ENCODE results near the gene CEP41.

The CEP41 gene

DNA sequence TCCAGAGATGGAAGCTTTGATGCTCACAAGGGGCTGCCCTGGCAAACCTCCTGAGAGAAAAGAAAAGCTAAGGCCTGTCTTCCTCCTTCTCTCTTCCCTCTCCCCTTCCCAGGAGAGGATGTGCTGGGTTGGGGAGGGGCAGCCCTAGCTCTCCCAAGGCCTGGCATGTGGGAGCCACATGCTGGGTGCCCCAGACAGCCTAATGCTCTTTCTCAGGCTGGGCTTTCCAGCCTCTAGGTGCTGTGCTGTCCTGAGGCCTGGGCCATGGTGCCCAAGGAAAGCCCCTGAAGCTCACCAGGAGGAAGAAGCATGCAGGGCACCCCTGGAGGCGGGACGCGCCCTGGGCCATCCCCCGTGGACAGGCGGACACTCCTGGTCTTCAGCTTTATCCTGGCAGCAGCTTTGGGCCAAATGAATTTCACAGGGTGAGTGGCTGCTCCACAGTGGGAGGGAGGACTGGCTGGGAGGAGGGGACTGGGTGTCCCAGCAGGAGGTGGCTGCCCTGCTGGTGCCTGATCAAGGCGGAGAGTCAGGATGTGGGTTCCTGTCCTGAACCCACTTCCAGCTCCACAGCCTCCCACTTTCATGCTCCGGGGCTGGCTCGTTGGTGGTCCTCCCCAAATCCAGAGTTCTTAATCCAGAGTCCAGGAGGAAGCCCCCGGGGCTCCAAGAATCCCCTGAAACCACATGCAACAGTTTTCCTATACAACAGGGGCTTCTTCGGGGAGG lies 94.5 kb downstream of the CEP41 start:
- DNase-seq = no peak

DNA sequence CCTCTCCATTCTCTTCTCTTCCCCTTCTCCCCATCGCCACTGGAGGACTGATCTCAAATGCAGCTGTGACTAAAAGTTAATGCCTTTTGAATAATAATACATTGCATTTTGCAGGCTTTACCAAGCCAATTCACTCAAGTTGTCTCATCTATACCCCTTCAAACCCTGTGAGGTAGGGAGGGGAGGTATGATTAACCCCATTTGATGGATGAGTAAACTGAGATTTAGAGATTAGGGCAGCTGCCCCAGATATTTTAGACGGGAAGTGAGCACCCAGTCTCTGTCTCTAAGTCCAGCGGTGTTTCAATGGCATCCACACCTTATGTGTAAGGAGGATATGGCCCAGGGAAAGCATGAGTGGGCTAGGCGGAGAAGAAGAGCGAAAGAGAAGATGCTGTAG lies 95.1 kb downstream of the CEP41 start:
- DNase-seq = no peak

DNA sequence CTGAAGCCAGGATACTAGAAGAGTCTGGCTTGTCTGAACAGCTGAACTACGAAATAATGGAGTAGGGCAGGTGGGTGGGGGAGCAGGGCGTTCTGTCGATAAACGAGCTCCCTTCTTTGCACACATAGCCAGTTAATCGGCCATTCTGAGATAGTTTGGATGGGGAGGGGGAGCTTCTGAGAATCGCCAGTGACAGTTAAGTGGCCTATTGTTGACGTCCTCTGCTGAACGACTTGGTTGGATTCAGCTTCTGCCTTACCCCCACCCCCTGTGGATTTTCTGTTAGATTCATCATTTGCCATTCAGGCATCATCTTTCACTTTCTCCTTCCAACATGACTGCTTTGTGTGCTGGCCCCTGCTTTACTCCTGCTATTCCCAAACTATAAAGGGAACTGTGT lies 95.7 kb downstream of the CEP41 start:
- DNase-seq = no peak

DNA sequence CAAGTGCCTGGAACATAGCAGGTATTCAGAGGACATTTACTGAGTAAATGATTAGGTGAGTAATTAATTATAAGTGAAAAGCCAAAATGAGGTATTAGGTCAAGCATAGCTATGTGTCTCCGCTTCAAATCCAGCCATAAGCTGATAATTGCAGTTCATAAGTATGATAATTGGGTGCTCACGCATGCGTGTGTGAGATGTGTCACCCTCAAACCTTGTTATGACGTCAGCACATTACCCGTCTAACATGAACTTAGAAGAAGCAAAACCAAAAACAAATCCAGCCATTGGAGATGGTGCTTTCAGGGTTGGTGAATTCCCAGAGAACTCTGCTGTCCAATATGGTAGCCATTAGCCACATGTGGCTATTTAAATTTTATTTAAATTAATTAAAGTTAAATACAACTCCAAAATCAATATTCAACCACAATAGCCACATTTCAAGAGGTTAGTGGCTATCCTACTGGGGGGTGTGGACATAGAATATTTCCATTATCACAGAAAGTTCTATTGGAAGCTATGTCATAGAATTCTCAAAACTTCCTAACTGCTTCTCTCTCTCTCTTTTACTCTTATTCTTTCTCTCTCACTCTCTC lies 96.4 kb downstream of the CEP41 start, which contains the start of gene CPA5:
Gene CPA5 (plus strand): TSS at position 546 of the 596 bp plus-strand sequence. CDS start 1,670 bp downstream, outside the sequence.
- no peak for DNase-seq
